ENCODE results near the gene HLX. TPM values are rescaled to one million over a fixed set of nuclear protein-coding genes. Genes with fewer than 3 reads are reported as not detected.
A peak's percentile ranks its signal among the peaks of the same experiment; 100 is the strongest.

The HLX gene
- polyA plus RNA-seq, 3 donors: 17.1 to 44.0 (median 17.6) TPM

- no peak for TF ChIP-seq CTCF (IDR thresholded peaks at IDR 0.05)
- no peak overlapping the region for H2AFZ ChIP-seq (ENCODE audit: insufficient read depth, low read depth, low read length, poor library complexity, severe bottlenecking)
- WGBS (ENCODE audit: insufficient coverage): 11% methylated on average over 43 of the region's 47 CpGs
- H3K4me1 ChIP-seq (ENCODE audit: control insufficient read depth in 1 of 2, insufficient read depth in 2 of 2, low read length in 2 of 2): peaks cover 49 to 50% of the 10 kb centered on the region in 2 donors
- peaks cover 10 to 31% of the 10 kb centered on the region in 2 donors for H3K9me3 ChIP-seq (replicated peaks in 1 of 2; ENCODE audit: control insufficient read depth in 1 of 2, insufficient read depth in 1 of 2, low read length in 2 of 2)
- peak overlapping the region in 1 of 3 experiments; percentile 40 for H3K4me3 ChIP-seq (replicated peaks in 1 of 3; ENCODE audit: low read depth in 2 of 3, low read length in 3 of 3)
- H3K9ac ChIP-seq (ENCODE audit: insufficient read depth, low read length, poor library complexity, severe bottlenecking): no peak overlapping the region
- Mint-ChIP-seq H3K36me3 (peaks cover 34 to 35% of the 10 kb centered on the region in 2 donors), H3K27me3 (ENCODE audit: low read depth in 3 of 3) (peaks cover 88 to 99% (median 96%) of the 10 kb centered on the region in 3 donors), H3K9me3 (peaks cover 0 to 43% (median 33%) of the 10 kb centered on the region in 7 donors), H3K4me1 (peaks cover 62% of the 10 kb centered on the region), H3K27ac (peak overlapping the region in 2 of 7 donors; percentile 30 to 74), H3K4me3 (peak overlapping the region; percentile 72 to 97)
- DNase-seq: peak in 2 of 3 donors; percentile 26 to 50
- peaks cover 65 to 95% of the 10 kb centered on the region in 2 donors for H3K27me3 ChIP-seq (ENCODE audit: control insufficient read depth in 2 of 2, insufficient read depth in 2 of 2, low read length in 2 of 2)
- peak overlapping the region; percentile 51 for H3K4me2 ChIP-seq (replicated peaks; ENCODE audit: extremely low read depth, low read length, poor library complexity, severe bottlenecking)
- peaks cover 0 to 3% of the 10 kb centered on the region in 2 donors for H3K36me3 ChIP-seq (replicated peaks in 1 of 2; ENCODE audit: control insufficient read depth in 1 of 2, insufficient read depth in 2 of 2, low read length in 2 of 2)
- H3K27ac ChIP-seq (ENCODE audit: low read depth in 1 of 2, low read length in 2 of 2): no peak overlapping the region
- intact Hi-C loops (cut with micrococcal nuclease): loop anchor here in 1 of 2 donors (2.0 kb wide), 1 partner anchor 17 kb away; no protein-coding TSS in a partner anchor
- H3K79me2 ChIP-seq (ENCODE audit: insufficient read depth, low read length): no peaks in the 10 kb centered on the region
- H4K20me1 ChIP-seq (ENCODE audit: insufficient read depth, low read length): peaks cover 9% of the 10 kb centered on the region
Observed at GRCh38 chr1:220891224-220892085, 12.2 kb downstream of the HLX start.

- no peak for TF ChIP-seq CTCF (IDR thresholded peaks at IDR 0.05)
- Histone ChIP-seq H3K36me3 (replicated peaks in 1 of 2; ENCODE audit: control insufficient read depth in 1 of 2, insufficient read depth in 2 of 2, low read length in 2 of 2) (no peaks in the 10 kb centered on the region), H3K4me1 (ENCODE audit: control insufficient read depth in 1 of 2, insufficient read depth in 2 of 2, low read length in 2 of 2) (peaks cover 43 to 44% of the 10 kb centered on the region in 2 donors), H3K27me3 (ENCODE audit: control insufficient read depth in 2 of 2, insufficient read depth in 2 of 2, low read length in 2 of 2) (peaks cover 65 to 90% of the 10 kb centered on the region in 2 donors), H3K9me3 (replicated peaks in 1 of 2; ENCODE audit: control insufficient read depth in 1 of 2, insufficient read depth in 1 of 2, low read length in 2 of 2) (peaks cover 10 to 31% of the 10 kb centered on the region in 2 donors), H3K27ac (ENCODE audit: low read depth in 1 of 2, low read length in 2 of 2) (no peak overlapping the region), H3K4me2 (replicated peaks; ENCODE audit: extremely low read depth, low read length, poor library complexity, severe bottlenecking) (peak overlapping the region; percentile 51), H3K79me2 (ENCODE audit: insufficient read depth, low read length) (no peaks in the 10 kb centered on the region), H3K9ac (ENCODE audit: insufficient read depth, low read length, poor library complexity, severe bottlenecking) (no peak overlapping the region), H3K4me3 (replicated peaks in 1 of 3; ENCODE audit: low read depth in 2 of 3, low read length in 3 of 3) (peak overlapping the region in 1 of 3 experiments; percentile 40), H4K20me1 (ENCODE audit: insufficient read depth, low read length) (peaks cover 3% of the 10 kb centered on the region), H2AFZ (ENCODE audit: insufficient read depth, low read depth, low read length, poor library complexity, severe bottlenecking) (no peak overlapping the region)
- Mint-ChIP-seq H3K36me3 (peaks cover 29 to 31% of the 10 kb centered on the region in 2 donors), H3K4me1 (peaks cover 58% of the 10 kb centered on the region), H3K27ac (no peak overlapping the region), H3K9me3 (peaks cover 0 to 42% (median 33%) of the 10 kb centered on the region in 7 donors), H3K4me3 (peak overlapping the region; percentile 72 to 97), H3K27me3 (ENCODE audit: low read depth in 3 of 3) (peaks cover 86 to 93% (median 91%) of the 10 kb centered on the region in 3 donors)
- no peak for DNase-seq
- intact Hi-C loops (cut with micrococcal nuclease): loop anchor here in 1 of 2 donors (2.0 kb wide), 1 partner anchor 17 kb away; no protein-coding TSS in a partner anchor
- WGBS (ENCODE audit: insufficient coverage): 12% methylated on average over 13 of the region's 16 CpGs
Observed at GRCh38 chr1:220892086-220892376, 12.8 kb downstream of the HLX start.

Measured in CD14-positive monocyte (primary cell).